Neural cell (in vitro differentiated cells): ENCODE data around the gene SH3BP4. TPM values are rescaled to one million over a fixed set of nuclear protein-coding genes. Genes with fewer than 3 reads are reported as not detected.

ENCODE experiments used
- H2AFZ ChIP-seq: fragments of 200-600, 300-800 bp; sonication (generic), shearing (Covaris generic); 2 replicates; pipeline ENCODE4 v1.6.0; 2014; ENCODE audit warnings: low read depth, mild to moderate bottlenecking, antibody characterized with exemption, low read length, moderate library complexity
- H3F3A ChIP-seq: fragments of 200-600 bp; shearing (Covaris generic); 2 replicates; pipeline ENCODE4 v1.6.1; 2016; ENCODE audit warnings: mild to moderate bottlenecking, moderate library complexity, mixed read lengths, antibody characterized with exemption, low read length; ENCODE audit not compliant: insufficient read depth, poor library complexity, severe bottlenecking
- H3K27ac ChIP-seq: fragments of 200-600, 300-800 bp; sonication (generic), shearing (Covaris generic); 2 replicates; pipeline ENCODE4 v1.5.1; 2014; ENCODE audit warnings: mild to moderate bottlenecking, low read length, moderate library complexity
- H3K27me3 ChIP-seq: fragments of 300-800, 200-600 bp; sonication (generic), shearing (Covaris generic); 2 replicates; pipeline ENCODE4 v1.6.0; 2014; ENCODE audit warnings: mild to moderate bottlenecking, low read depth, low read length, moderate library complexity; ENCODE audit not compliant: insufficient read depth
- H3K36me3 ChIP-seq: fragments of 300-800, 200-600 bp; sonication (generic), shearing (Covaris generic); 2 replicates; pipeline ENCODE4 v1.5.1; 2014; ENCODE audit warnings: mild to moderate bottlenecking, antibody characterized with exemption, low read length, moderate library complexity; ENCODE audit not compliant: insufficient read depth
- H3K4me2 ChIP-seq: fragments of 300-800, 200-600 bp; sonication (generic), shearing (Covaris generic); 2 replicates; pipeline ENCODE4 v1.6.0; 2014; ENCODE audit warnings: mild to moderate bottlenecking, low read length
- H3K4me3 ChIP-seq: fragments of 300-800, 200-600 bp; sonication (generic), shearing (Covaris generic); 2 replicates; pipeline ENCODE4 v1.5.1; 2014; ENCODE audit warnings: mild to moderate bottlenecking, low read length, moderate library complexity
- H3K79me2 ChIP-seq: fragments of 200-600 bp; shearing (Covaris generic); replicated peaks from 2 replicates; pipeline ENCODE4 v1.6.0; 2014; ENCODE audit warnings: mild to moderate bottlenecking, low read length, moderate library complexity; ENCODE audit not compliant: insufficient read depth
- H3K9ac ChIP-seq: fragments of 300-800, 200-600 bp; sonication (generic), shearing (Covaris generic); 2 replicates; pipeline ENCODE4 v1.6.1; 2016; ENCODE audit warnings: mild to moderate bottlenecking, low read length, mixed read lengths
- H3K9me2 ChIP-seq: fragments of 200-600 bp; shearing (Covaris generic); 2 replicates; pipeline ENCODE4 v1.6.1; 2016; ENCODE audit warnings: mild to moderate bottlenecking, low read length, mixed read lengths; ENCODE audit not compliant: insufficient read depth
- H3K9me3 ChIP-seq: fragments of 200-600, 300-800 bp; sonication (generic), shearing (Covaris generic); 2 replicates; pipeline ENCODE4 v1.6.1; 2016; ENCODE audit warnings: mild to moderate bottlenecking, mixed run types, low read length, moderate library complexity, mixed read lengths
- H4K20me1 ChIP-seq: fragments of 200-600 bp; shearing (Covaris generic); 2 replicates; pipeline ENCODE4 v1.6.1; 2016; ENCODE audit warnings: mild to moderate bottlenecking, mixed run types; ENCODE audit not compliant: insufficient read depth
- CTCF ChIP-seq: fragments of 450-650 bp; IDR thresholded peaks from 2 replicates; pipeline ENCODE4 v1.5.1; 2014; ENCODE audit warnings: antibody characterized with exemption, mild to moderate bottlenecking, moderate library complexity; ENCODE audit not compliant: poor library complexity, severe bottlenecking
- EP300 ChIP-seq: fragments of 450-650 bp; conservative IDR thresholded peaks from 2 replicates; pipeline ENCODE4 v1.6.1; 2014; ENCODE audit warnings: antibody characterized with exemption, mild to moderate bottlenecking, moderate library complexity; ENCODE audit not compliant: poor library complexity, severe bottlenecking
- EZH2 ChIP-seq: fragments of 200-600, 300-800 bp; shearing (Covaris generic), sonication (generic); IDR thresholded peaks from 2 replicates; pipeline ENCODE4 v1.6.1; 2014; ENCODE audit warnings: antibody characterized with exemption, low read length, borderline replicate concordance, mild to moderate bottlenecking; ENCODE audit not compliant: insufficient read depth, poor library complexity, severe bottlenecking
- MXI1 ChIP-seq: fragments of 450-650 bp; conservative IDR thresholded peaks from 2 replicates; pipeline ENCODE4 v1.6.1; 2014; ENCODE audit warnings: antibody characterized with exemption, mild to moderate bottlenecking; ENCODE audit not compliant: poor library complexity, severe bottlenecking
- POLR2AphosphoS5 ChIP-seq: IDR thresholded peaks from 2 replicates; pipeline ENCODE4 v1.6.1; 2012
- RAD21 ChIP-seq: fragments of 450-650 bp; conservative IDR thresholded peaks from 2 replicates; pipeline ENCODE4 v1.6.1; 2014; ENCODE audit warnings: antibody characterized with exemption, mild to moderate bottlenecking, moderate library complexity
- REST ChIP-seq: IDR thresholded peaks from 2 replicates; pipeline ENCODE4 v1.6.1; 2012; ENCODE audit warnings: borderline replicate concordance
- SMC3 ChIP-seq: fragments of 450-650 bp; conservative IDR thresholded peaks from 2 replicates; pipeline ENCODE4 v1.6.1; 2014; ENCODE audit warnings: antibody characterized with exemption, mild to moderate bottlenecking, moderate library complexity; ENCODE audit not compliant: poor library complexity
- TAF1 ChIP-seq: IDR thresholded peaks from 2 replicates; pipeline ENCODE4 v1.6.1; 2012; ENCODE audit warnings: low read depth
- polyA plus RNA-seq: library from polyadenylated mRNA; depleted of rRNA; stranded (reverse); fragments of >200 nt; gene quantifications from 2 replicates; pipeline ENCODE4 v1.2.3, GENCODE V29; 2014

The SH3BP4 gene
- polyA plus RNA-seq, 1 donor from 2014 or later, result 3.3 TPM

GRCh38 chr2:235087832-235088495, 136.1 kb downstream of the SH3BP4 start:
- Histone ChIP-seq H3K36me3 (no peaks in the 10 kb centered on the region), H3F3A (no peaks in the 10 kb centered on the region), H3K79me2 (no peaks in the 10 kb centered on the region), H2AFZ (no peak overlapping the region), H4K20me1 (no peaks in the 10 kb centered on the region), H3K27ac (no peak overlapping the region), H3K9ac (no peak overlapping the region), H3K4me2 (no peak overlapping the region), H3K9me2 (no peaks in the 10 kb centered on the region), H3K9me3 (no peaks in the 10 kb centered on the region), H3K27me3 (no peaks in the 10 kb centered on the region), H3K4me3 (peak overlapping the region; percentile 24)
- no peak for TF ChIP-seq RAD21
- no peak for TF ChIP-seq REST
- TF ChIP-seq POLR2AphosphoS5, result no peak
- no peak for TF ChIP-seq CTCF
- no peak for TF ChIP-seq MXI1
- no peak for TF ChIP-seq EP300
- no peak for TF ChIP-seq TAF1
- no peak for TF ChIP-seq SMC3
- no peak for TF ChIP-seq EZH2

GRCh38 chr2:235088496-235088921, 136.7 kb downstream of the SH3BP4 start:
- peak; percentile 78 for TF ChIP-seq EP300
- no peak for TF ChIP-seq POLR2AphosphoS5
- peak overlapping the region; percentile 25 for H3K4me2 ChIP-seq
- H3K4me3 ChIP-seq, result peak overlapping the region; percentile 24

More at GRCh38 chr2:235088496-235088921, 136.7 kb downstream of the SH3BP4 start:
- Histone ChIP-seq H3K27ac (no peak overlapping the region), H3K27me3 (no peaks in the 10 kb centered on the region), H3K9ac (no peak overlapping the region), H3K9me3 (no peaks in the 10 kb centered on the region), H3K36me3 (no peaks in the 10 kb centered on the region), H3K79me2 (no peaks in the 10 kb centered on the region), H3K9me2 (no peaks in the 10 kb centered on the region), H4K20me1 (no peaks in the 10 kb centered on the region), H3F3A (no peaks in the 10 kb centered on the region), H2AFZ (no peak overlapping the region)
